Measurements from ENCODE around the gene CASP3.

- TF ChIP-seq CTCF (IDR thresholded peaks at IDR 0.05) (no peak), POLR2A (IDR thresholded peaks at IDR 0.05) (no peak)
These were observed 15.4 kb upstream of the CASP3 start for GRCh38 chr4:184664445-184665210.

All from Peyer's patch (tissue), 4 donors.